HCT116 (cell line): ENCODE data around the gene LMO7. TPM values are rescaled to one million over a fixed set of nuclear protein-coding genes. Genes with fewer than 3 reads are reported as not detected.
"Not testable (repeated sequence)": the region's sequence is repeated elsewhere in the genome, so short reads cannot be mapped to it uniquely, and the experiment has no call there.

ENCODE experiments used
- ATAC-seq: fragments of 200-7000 bp; cut with Tn5 transposase; 2 replicates; pipeline ENCODE4 v1.9.1; 2020; ENCODE audit warnings: mild to moderate bottlenecking, moderate library complexity
- BruUV-seq: library from RNA; stranded (reverse); fragments of 400-500 nt; replicated peaks from 2 replicates; lab custom pipeline; 2021; lab: Mats Ljungman, UMichigan
- CTCF ChIA-PET: fragments of 300-600 bp; sonication (Branson Sonifier 250); formaldehyde crosslinking; loops from one replicate; lab custom pipeline; 2021; ENCODE audit warnings: antibody characterized with exemption; lab: Charles Lee
- POLR2A ChIA-PET: fragments of 300-600, 350-600 bp; sonication (Branson Sonifier 250); formaldehyde crosslinking; loops from one replicate; lab custom pipeline; 2021; ENCODE audit warnings: antibody characterized with exemption; lab: Charles Lee
- RAD21 ChIA-PET, 2 experiments: fragments of 300-600 bp; sonication (Branson Sonifier 250); formaldehyde crosslinking; loops; one replicate each; lab custom pipeline; 2023; ENCODE audit warnings: low total read pairs in 2 of 2; ENCODE audit not compliant: uncharacterized antibody in 2 of 2, unreplicated experiment in 2 of 2, low non-redundant PET in 1 of 2; lab: Charles Lee
- DNase-seq: peaks from one replicate; pipeline ENCODE4 v3.0.0-alpha.2; 2010; ENCODE audit warnings: low read depth, low spot score
- H2AFZ ChIP-seq: fragments of 200-600 bp; shearing (Covaris generic), sonication (generic); 2 replicates; pipeline ENCODE4 v1.6.1; 2017; ENCODE audit warnings: low read depth, mixed run types, mixed read lengths, antibody characterized with exemption, low read length; ENCODE audit not compliant: poor library complexity, severe bottlenecking
- H3K27ac ChIP-seq: 2 replicates; pipeline ENCODE4 v1.5.1; 2012; ENCODE audit warnings: low read depth, low read length
- H3K27me3 ChIP-seq: fragments of 200-600 bp; sonication (generic); 2 replicates; pipeline ENCODE4 v1.6.1; 2016; ENCODE audit warnings: mixed run types, low read length, mixed read lengths; ENCODE audit not compliant: insufficient read depth
- H3K36me3 ChIP-seq, 2 experiments: fragments of 200-500 bp in 1 of 2; fragments of 200-600 bp in 1 of 2; sonication (Bioruptor generic) in 1 of 2; sonication (generic) in 1 of 2; 2 replicates each; pipeline versions ENCODE4 v1.5.1 to v1.6.1; 2014 to 2016; ENCODE audit warnings: low read length in 2 of 2, inconsistent platforms in 1 of 2, mixed read lengths in 1 of 2, mixed run types in 1 of 2; ENCODE audit not compliant: insufficient read depth in 2 of 2, control insufficient read depth in 1 of 2
- H3K4me1 ChIP-seq, 2 experiments: fragments of 200-600 bp in 1 of 2; sonication (generic) in 1 of 2; 2 replicates each; pipeline versions ENCODE4 v1.5.1 to v1.6.1; 2012 to 2017; ENCODE audit warnings: low read length in 2 of 2, inconsistent platforms in 1 of 2, mild to moderate bottlenecking in 1 of 2, mixed read lengths in 1 of 2, mixed run types in 1 of 2, moderate library complexity in 1 of 2; ENCODE audit not compliant: insufficient read depth in 2 of 2, control insufficient read depth in 1 of 2
- H3K4me2 ChIP-seq: fragments of 200-600 bp; sonication (generic); 2 replicates; pipeline ENCODE4 v1.6.1; 2017; ENCODE audit warnings: mixed run types, low read length, mixed read lengths
- H3K4me3 ChIP-seq, 2 experiments: fragments of 200-600 bp in 1 of 2; sonication (generic) in 1 of 2; replicated peaks in 1 of 2; 2 replicates each; pipeline ENCODE4 v1.5.1; 2011 to 2016; ENCODE audit warnings: low read length in 2 of 2, control low read depth in 1 of 2, low read depth in 1 of 2, mild to moderate bottlenecking in 1 of 2, mixed read lengths in 1 of 2, mixed run types in 1 of 2
- H3K79me2 ChIP-seq: fragments of 200-600 bp; sonication (generic); 2 replicates; pipeline ENCODE4 v1.6.1; 2017; ENCODE audit warnings: mild to moderate bottlenecking, mixed run types, low read length, moderate library complexity, mixed read lengths; ENCODE audit not compliant: insufficient read depth
- H3K9ac ChIP-seq: fragments of 200-600 bp; sonication (generic); 2 replicates; pipeline ENCODE4 v1.6.1; 2016; ENCODE audit warnings: low read length, mixed read lengths
- H3K9me2 ChIP-seq: fragments of 200-600 bp; sonication (generic), shearing (Covaris generic); 2 replicates; pipeline ENCODE4 v1.6.1; 2017; ENCODE audit warnings: mixed run types, mild to moderate bottlenecking, moderate library complexity; ENCODE audit not compliant: insufficient read depth
- H3K9me3 ChIP-seq, 2 experiments: fragments of 200-500 bp in 1 of 2; fragments of 200-600 bp in 1 of 2; sonication (Bioruptor generic) in 1 of 2; sonication (generic) in 1 of 2; 2 replicates each; pipeline ENCODE4 v1.6.1; 2014 to 2017; ENCODE audit warnings: low read length in 2 of 2, mixed read lengths in 2 of 2, inconsistent platforms in 1 of 2, low read depth in 1 of 2, mild to moderate bottlenecking in 1 of 2, mixed run types in 1 of 2, moderate library complexity in 1 of 2; ENCODE audit not compliant: control insufficient read depth in 1 of 2, insufficient read depth in 1 of 2
- H4K20me1 ChIP-seq: fragments of 200-600 bp; sonication (generic), shearing (Covaris generic); 2 replicates; pipeline ENCODE4 v1.6.1; 2017; ENCODE audit warnings: mixed run types, mild to moderate bottlenecking, moderate library complexity; ENCODE audit not compliant: insufficient read depth
- ATF3 ChIP-seq: IDR thresholded peaks from 2 replicates; pipeline ENCODE4 v1.6.1; 2012
- CEBPB ChIP-seq: IDR thresholded peaks from 2 replicates; pipeline ENCODE4 v1.6.1; 2012; ENCODE audit warnings: low read depth
- CTCF ChIP-seq, 3 experiments: fragments of 200-600 bp in 1 of 3; sonication (generic) in 1 of 3; IDR thresholded peaks in 2 of 3; conservative IDR thresholded peaks in 1 of 3; 2 replicates each; pipeline ENCODE4 v1.5.1; 2012 to 2017; ENCODE audit warnings: low read depth in 2 of 3, low read length in 2 of 3, antibody characterized with exemption in 1 of 3, borderline replicate concordance in 1 of 3, control low read depth in 1 of 3, mild to moderate bottlenecking in 1 of 3, mixed read lengths in 1 of 3, mixed run types in 1 of 3, moderate library complexity in 1 of 3; ENCODE audit not compliant: insufficient read depth in 1 of 3
- EGR1 ChIP-seq: IDR thresholded peaks from 2 replicates; pipeline ENCODE4 v1.6.1; 2012; ENCODE audit warnings: low read depth
- ELF1 ChIP-seq: IDR thresholded peaks from 2 replicates; pipeline ENCODE4 v1.6.1; 2012; ENCODE audit warnings: low read depth, borderline replicate concordance
- EZH2phosphoT487 ChIP-seq: fragments of 200-600 bp; IDR thresholded peaks from 2 replicates; pipeline ENCODE4 v1.6.1; 2018; ENCODE audit warnings: antibody characterized with exemption, borderline replicate concordance
- FOSL1 ChIP-seq: IDR thresholded peaks from 2 replicates; pipeline ENCODE4 v1.6.1; 2012; ENCODE audit warnings: low read depth
- JUND ChIP-seq: IDR thresholded peaks from 2 replicates; pipeline ENCODE4 v1.6.1; 2012
- MAX ChIP-seq: IDR thresholded peaks from 2 replicates; pipeline ENCODE4 v1.6.1; 2012
- RAD21 ChIP-seq: IDR thresholded peaks from 2 replicates; pipeline ENCODE4 v1.6.1; 2012; ENCODE audit warnings: low read depth, mild to moderate bottlenecking
- REST ChIP-seq: IDR thresholded peaks from 2 replicates; pipeline ENCODE4 v1.6.1; 2012; ENCODE audit warnings: low read depth
- SIN3A ChIP-seq: IDR thresholded peaks from 2 replicates; pipeline ENCODE4 v1.6.1; 2012; ENCODE audit warnings: low read depth
- SP1 ChIP-seq: IDR thresholded peaks from 2 replicates; pipeline ENCODE4 v1.6.1; 2012; ENCODE audit warnings: low read depth
- SRF ChIP-seq: IDR thresholded peaks from 2 replicates; pipeline ENCODE4 v1.6.1; 2012; ENCODE audit warnings: low read depth
- TCF7L2 ChIP-seq: IDR thresholded peaks from 2 replicates; pipeline ENCODE4 v1.7.0; 2011; ENCODE audit warnings: borderline replicate concordance, inconsistent platforms; ENCODE audit not compliant: insufficient read depth, insufficient read length; ENCODE audit errors: extremely low read depth
- YY1 ChIP-seq: IDR thresholded peaks from 2 replicates; pipeline ENCODE4 v1.6.1; 2011; ENCODE audit warnings: low read length, low read depth, moderate library complexity, mild to moderate bottlenecking; ENCODE audit not compliant: insufficient replicate concordance; ENCODE audit errors: extremely low read depth
- ZFX ChIP-seq: fragments of 450-650 bp; IDR thresholded peaks from 2 replicates; pipeline ENCODE4 v1.6.1; 2017
- ZNF274 ChIP-seq: fragments of 200-500 bp; sonication (Bioruptor generic); IDR thresholded peaks from 2 replicates; pipeline ENCODE4 v1.6.1; 2014; ENCODE audit warnings: mild to moderate bottlenecking, low read depth, low read length, inconsistent platforms
- intact Hi-C: fragments of 100-400 bp; cut with micrococcal nuclease; formaldehyde crosslinking; loops from 2 replicates; pipeline ENCODE4 v1.10.0; 2022
- total RNA-seq: library from RNA; stranded (reverse); gene quantifications from one replicate; pipeline ENCODE4 v1.2.1, GENCODE V29; 2021; ENCODE audit not compliant: unreplicated experiment

LMO7 gene
- total RNA-seq, 1 experiment from 2014 or later: 8.1 TPM

GRCh38 chr13:75740031-75740430 lies 103.9 kb downstream of the LMO7 start:
- H3K9me3 ChIP-seq: no peaks in the 10 kb centered on the region
- no peaks in the 10 kb centered on the region for H3K27me3 ChIP-seq
- no peak overlapping the region for H3K9ac ChIP-seq
- no peak overlapping the region for H3K4me2 ChIP-seq
- ChIA-PET RAD21 (no interaction called here), CTCF (no interaction called here), POLR2A (no interaction called here)
- ATAC-seq (no peak), DNase-seq (no peak)
- H2AFZ ChIP-seq: no peak overlapping the region
- H3K27ac ChIP-seq: no peak overlapping the region
- H3K36me3 ChIP-seq: no peaks in the 10 kb centered on the region
- no peaks in the 10 kb centered on the region for H4K20me1 ChIP-seq
- no peaks in the 10 kb centered on the region for H3K4me1 ChIP-seq
- intact Hi-C loops: no loop called here
- no peak for TF ChIP-seq CTCF (IDR thresholded peaks at IDR 0.05 in 2 of 3, conservative IDR thresholded peaks at IDR 0.05 in 1 of 3; ENCODE audit: borderline replicate concordance in 1 of 3, insufficient read depth in 1 of 3, low read depth in 2 of 3, low read length in 2 of 3)
- TF ChIP-seq ZNF274: no peak
- TF ChIP-seq EZH2phosphoT487: no peak
- no peak for TF ChIP-seq ELF1
- TF ChIP-seq ATF3: no peak
- no peak for TF ChIP-seq SIN3A
- TF ChIP-seq MAX: no peak
- TF ChIP-seq SP1: no peak
- no peak for TF ChIP-seq FOSL1
- no peak for TF ChIP-seq CEBPB
- no peak for TF ChIP-seq RAD21
- TF ChIP-seq ZFX: no peak
- TF ChIP-seq EGR1: no peak
- TF ChIP-seq REST: no peak
- TF ChIP-seq YY1: no peak
- no peak for TF ChIP-seq JUND
- TF ChIP-seq SRF: no peak
- no peak for TF ChIP-seq TCF7L2
- H3K79me2 ChIP-seq: no peaks in the 10 kb centered on the region
- no peak overlapping the region for H3K4me3 ChIP-seq
- H3K9me2 ChIP-seq: no peaks in the 10 kb centered on the region
- BruUV-seq: no TSS peak

- RAD21 ChIA-PET, BruUV-seq, ATAC-seq, H3K9me3 ChIP-seq, H3K27me3 ChIP-seq, DNase-seq, H3K4me2 ChIP-seq, H2AFZ ChIP-seq, CTCF ChIA-PET, POLR2A ChIA-PET, H3K9ac ChIP-seq, intact Hi-C loops, H3K36me3 ChIP-seq, H3K79me2 ChIP-seq, H3K27ac ChIP-seq, H3K9me2 ChIP-seq, H3K4me1 ChIP-seq, H3K4me3 ChIP-seq, H4K20me1 ChIP-seq: not testable (repeated sequence)
Measured at GRCh38 chr13:75743072-75743471, 106.9 kb downstream of the LMO7 start.
